MM.1S (cell line): Measurements from ENCODE around the gene CCDC13.

Experiments used
- CTCF ChIP-seq: fragments of 300-600 bp; sonication (generic); IDR thresholded peaks from 2 replicates; pipeline ENCODE4 v1.5.1; 2016; ENCODE audit warnings: antibody characterized with exemption, low read length, mixed read lengths
- EZH2 ChIP-seq: fragments of 300-600 bp; sonication (generic); optimal IDR thresholded peaks from 2 replicates; pipeline ENCODE3; 2017; ENCODE audit warnings: low read depth, mild to moderate bottlenecking, antibody characterized with exemption, low read length, mixed read lengths

DNA sequence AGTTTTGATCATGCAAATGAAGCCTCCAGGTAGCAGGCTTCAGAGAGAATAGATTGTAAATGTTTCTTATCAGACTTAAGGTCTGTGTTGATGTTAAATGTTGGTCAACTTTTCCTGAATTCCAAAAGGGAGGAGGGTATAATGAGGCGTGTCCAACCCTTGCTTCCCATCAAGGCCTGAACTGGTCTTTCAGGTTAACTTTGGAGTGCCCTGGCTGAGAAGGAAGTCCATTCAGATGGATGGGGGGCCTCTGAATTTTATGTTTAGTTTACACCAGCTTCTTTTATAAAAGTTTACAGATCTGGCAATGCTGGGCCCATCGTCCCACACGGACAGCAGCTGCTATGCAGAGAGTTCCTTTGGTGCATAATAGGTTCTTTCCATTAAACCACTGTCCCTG, 8.9 kb downstream of the CCDC13 start:
- TF ChIP-seq CTCF: no peak
- TF ChIP-seq EZH2: no peak
